HL-60 (cell line): Measurements from ENCODE around the gene DPP10.

Experiments used
- CTCF ChIP-seq: IDR thresholded peaks from one replicate; pipeline ENCODE4 v1.5.1; 2011; ENCODE audit warnings: low read length, control low read depth, inconsistent platforms; ENCODE audit not compliant: insufficient read depth
- GABPA ChIP-seq: IDR thresholded peaks from 2 replicates; pipeline ENCODE4 v1.6.1; 2012; ENCODE audit warnings: low read depth
- POLR2AphosphoS5 ChIP-seq: IDR thresholded peaks from 2 replicates; pipeline ENCODE4 v1.6.1; 2012; ENCODE audit warnings: low read depth
- REST ChIP-seq: IDR thresholded peaks from 2 replicates; pipeline ENCODE4 v1.6.1; 2012; ENCODE audit warnings: low read depth; ENCODE audit not compliant: insufficient replicate concordance

GRCh38 chr2:115573756-115574155 lies 1131.3 kb downstream of the DPP10 start:
- TF ChIP-seq CTCF (no peak), POLR2AphosphoS5 (no peak), GABPA (no peak), REST (no peak)
